ENCODE results near the gene ZNF462. TPM values are rescaled to one million over a fixed set of nuclear protein-coding genes. Genes with fewer than 3 reads are reported as not detected.

ZNF462 gene
- total RNA-seq, 2 experiments from 2014 or later, result 0.61 to 0.64 TPM

DNA sequence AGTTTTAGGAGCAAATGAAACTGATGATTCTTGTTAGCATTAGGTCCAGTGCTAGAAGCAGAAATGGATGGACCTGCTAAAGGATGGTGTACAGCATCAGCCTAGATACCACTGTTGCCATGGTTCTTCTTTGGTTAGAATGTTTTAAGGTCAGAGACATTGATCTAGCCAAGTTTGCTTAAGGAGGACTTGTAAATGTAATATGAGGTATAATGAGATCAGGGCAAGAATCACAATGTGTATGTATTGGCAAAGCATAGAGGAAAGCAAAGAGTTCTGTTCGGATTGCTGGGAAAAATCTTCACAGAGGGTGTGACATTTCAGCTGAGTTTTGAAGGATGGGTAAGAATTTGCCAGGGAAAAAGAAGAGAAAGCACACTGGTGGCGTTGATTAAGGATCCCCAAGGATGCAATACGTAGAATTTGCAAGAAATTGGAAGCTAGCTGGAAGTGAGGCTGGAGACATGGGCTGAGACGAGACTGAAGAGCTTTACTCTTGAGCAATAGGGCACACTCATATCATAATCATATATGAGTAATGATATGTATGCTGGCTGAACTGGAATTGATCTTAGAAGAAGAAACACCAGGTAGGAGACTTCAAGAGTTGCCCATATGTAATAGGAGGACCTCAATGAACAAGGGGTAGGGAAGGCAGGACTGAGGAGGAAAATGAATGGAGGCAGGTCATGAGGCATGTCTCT is 102.0 kb downstream of the ZNF462 start:
- H3K4me1 Mint-ChIP-seq (ENCODE audit: low read depth), result no peaks in the 10 kb centered on the region
- no peak overlapping the region for H3K4me3 Mint-ChIP-seq
- no peak overlapping the region for H3K27ac Mint-ChIP-seq
- DNase-seq, result no peak
- POLR2A ChIA-PET, result no interaction called here
- H3K27me3 Mint-ChIP-seq, result no peaks in the 10 kb centered on the region
- no peaks in the 10 kb centered on the region for H3K36me3 Mint-ChIP-seq
- CTCF ChIA-PET, result no interaction called here
- intact Hi-C loops (cut with micrococcal nuclease), result no loop called here
- H3K9me3 Mint-ChIP-seq, result peaks cover 5% of the 10 kb centered on the region

DNA sequence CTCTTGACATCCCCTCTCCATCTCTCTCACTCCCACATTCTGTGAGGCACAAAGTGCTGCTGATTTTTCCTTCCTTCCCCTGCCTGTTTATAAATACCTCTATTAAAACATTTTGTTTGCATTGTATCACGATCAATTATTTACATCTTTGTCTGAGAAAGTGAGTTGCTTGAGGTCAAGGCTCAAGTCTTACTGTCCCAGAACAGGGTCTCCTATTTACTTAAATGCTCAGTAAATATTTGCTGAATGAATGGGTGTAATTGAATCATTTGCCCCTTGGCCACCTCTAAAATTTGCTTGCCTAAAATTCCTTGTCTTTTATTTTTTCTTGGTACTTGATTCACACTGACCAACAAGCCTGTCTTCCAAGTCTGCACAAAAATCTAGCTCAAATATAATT is 103.5 kb downstream of the ZNF462 start:
- DNase-seq, result no peak
- ChIA-PET POLR2A (no interaction called here), CTCF (no interaction called here)
- Mint-ChIP-seq H3K4me1 (ENCODE audit: low read depth) (no peaks in the 10 kb centered on the region), H3K27ac (no peak overlapping the region), H3K27me3 (no peaks in the 10 kb centered on the region), H3K4me3 (no peak overlapping the region), H3K9me3 (peaks cover 5% of the 10 kb centered on the region), H3K36me3 (no peaks in the 10 kb centered on the region)
- intact Hi-C loops (cut with micrococcal nuclease), result no loop called here

DNA sequence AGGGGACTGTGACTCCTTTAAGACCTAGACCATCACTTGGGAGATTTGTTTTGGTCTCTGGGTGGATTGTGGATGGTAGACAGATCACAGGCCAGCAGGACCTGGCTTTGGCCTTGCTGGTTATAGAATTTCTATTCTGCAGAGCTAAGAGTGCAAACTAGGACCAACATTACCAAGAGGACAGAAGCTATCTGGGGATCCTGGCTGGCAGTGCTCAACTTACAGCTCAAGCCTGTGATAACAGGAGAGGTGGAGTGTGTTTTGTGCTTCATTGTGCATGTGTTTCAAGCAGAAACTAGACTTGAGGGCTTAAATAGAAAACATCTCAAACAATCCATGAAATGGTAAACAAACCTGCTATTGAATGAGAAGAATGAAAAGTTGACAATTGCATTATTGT is 106.7 kb downstream of the ZNF462 start:
- no peaks in the 10 kb centered on the region for H3K36me3 Mint-ChIP-seq
- CTCF ChIA-PET, result no interaction called here
- no peak overlapping the region for H3K4me3 Mint-ChIP-seq
- H3K9me3 Mint-ChIP-seq, result peaks cover 4% of the 10 kb centered on the region
- intact Hi-C loops (cut with micrococcal nuclease), result no loop called here
- POLR2A ChIA-PET, result no interaction called here
- H3K4me1 Mint-ChIP-seq (ENCODE audit: low read depth), result no peaks in the 10 kb centered on the region
- no peaks in the 10 kb centered on the region for H3K27me3 Mint-ChIP-seq
- DNase-seq, result no peak
- H3K27ac Mint-ChIP-seq, result no peak overlapping the region

DNA sequence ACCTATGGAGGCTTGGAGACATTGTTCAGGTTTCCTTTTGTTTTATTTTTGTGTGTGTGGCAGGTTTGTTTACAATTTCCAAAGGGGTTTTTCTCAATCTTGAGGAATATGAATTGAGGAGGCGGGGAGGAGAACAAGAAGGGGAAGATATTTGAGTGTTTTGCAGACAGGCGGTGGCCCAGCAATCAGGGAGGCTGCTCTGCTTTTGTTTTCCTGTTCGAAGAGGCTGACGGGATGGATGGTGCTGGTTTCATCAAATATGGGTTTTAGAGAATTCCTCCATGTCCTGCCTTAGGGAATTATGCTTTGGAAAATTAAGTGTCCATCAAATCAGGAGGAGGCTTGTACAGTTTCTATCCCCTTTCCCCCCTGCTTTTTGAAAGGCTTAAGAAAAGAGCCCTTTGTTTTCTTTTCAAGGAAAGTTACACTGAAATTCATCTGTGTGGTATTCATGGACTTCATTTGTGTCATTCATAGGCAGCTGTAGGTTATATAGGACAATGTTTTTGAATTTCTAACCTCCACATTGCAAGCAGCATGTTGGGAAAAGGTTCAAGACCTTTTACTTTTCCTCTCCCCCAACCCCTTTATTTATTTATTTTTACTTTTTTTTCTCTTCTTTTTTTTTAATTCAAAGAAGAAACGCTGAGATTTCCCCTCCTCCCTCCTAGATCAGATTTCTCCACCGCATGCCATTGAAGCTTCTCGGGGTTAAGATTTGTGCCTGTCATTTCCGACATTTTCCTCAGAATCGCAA is 107.4 kb downstream of the ZNF462 start:
- Mint-ChIP-seq H3K9me3 (peaks cover 4% of the 10 kb centered on the region), H3K4me3 (no peak overlapping the region), H3K27me3 (no peaks in the 10 kb centered on the region), H3K4me1 (ENCODE audit: low read depth) (no peaks in the 10 kb centered on the region), H3K36me3 (no peaks in the 10 kb centered on the region), H3K27ac (no peak overlapping the region)
- intact Hi-C loops (cut with micrococcal nuclease), result no loop called here
- DNase-seq, result no peak
- POLR2A ChIA-PET, result no interaction called here
- CTCF ChIA-PET, result no interaction called here

DNA sequence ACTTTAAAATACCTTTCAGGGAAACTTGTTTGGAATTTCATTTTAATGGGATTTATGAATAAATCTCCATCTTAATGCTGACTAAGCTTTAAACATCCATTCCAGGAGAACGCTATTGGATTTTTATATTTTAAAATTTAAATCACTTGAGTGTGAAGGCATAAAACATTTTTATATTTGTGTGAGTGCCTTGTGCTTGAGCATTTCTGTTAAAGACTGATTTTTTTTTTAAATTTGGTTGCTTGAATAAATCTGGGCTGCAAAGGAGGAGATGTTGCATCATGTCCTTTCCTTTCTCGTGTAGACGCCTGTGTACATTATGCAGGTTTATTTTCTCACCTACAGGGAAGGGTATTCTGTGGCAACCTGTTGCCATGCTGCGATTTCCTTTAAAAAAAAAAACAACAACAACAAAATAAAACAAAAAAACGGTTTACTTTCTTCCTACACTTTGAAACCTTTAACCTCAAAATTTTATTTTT is 108.1 kb downstream of the ZNF462 start:
- Mint-ChIP-seq H3K27ac (no peak overlapping the region), H3K27me3 (no peaks in the 10 kb centered on the region), H3K36me3 (no peaks in the 10 kb centered on the region), H3K4me3 (no peak overlapping the region), H3K4me1 (ENCODE audit: low read depth) (no peaks in the 10 kb centered on the region), H3K9me3 (peaks cover 4% of the 10 kb centered on the region)
- CTCF ChIA-PET, result no interaction called here
- POLR2A ChIA-PET, result no interaction called here
- no peak for DNase-seq
- intact Hi-C loops (cut with micrococcal nuclease), result no loop called here

GRCh38 chr9:106972082-106972481 is 109.1 kb downstream of the ZNF462 start:
- intact Hi-C loops (cut with micrococcal nuclease), result no loop called here
- H3K36me3 Mint-ChIP-seq, result no peaks in the 10 kb centered on the region
- no peak for DNase-seq
- no peaks in the 10 kb centered on the region for H3K4me1 Mint-ChIP-seq (ENCODE audit: low read depth)
- POLR2A ChIA-PET, result no interaction called here
- H3K4me3 Mint-ChIP-seq, result no peak overlapping the region
- CTCF ChIA-PET, result no interaction called here
- peaks cover 4% of the 10 kb centered on the region for H3K9me3 Mint-ChIP-seq
- H3K27me3 Mint-ChIP-seq, result no peaks in the 10 kb centered on the region
- H3K27ac Mint-ChIP-seq, result no peak overlapping the region

DNA sequence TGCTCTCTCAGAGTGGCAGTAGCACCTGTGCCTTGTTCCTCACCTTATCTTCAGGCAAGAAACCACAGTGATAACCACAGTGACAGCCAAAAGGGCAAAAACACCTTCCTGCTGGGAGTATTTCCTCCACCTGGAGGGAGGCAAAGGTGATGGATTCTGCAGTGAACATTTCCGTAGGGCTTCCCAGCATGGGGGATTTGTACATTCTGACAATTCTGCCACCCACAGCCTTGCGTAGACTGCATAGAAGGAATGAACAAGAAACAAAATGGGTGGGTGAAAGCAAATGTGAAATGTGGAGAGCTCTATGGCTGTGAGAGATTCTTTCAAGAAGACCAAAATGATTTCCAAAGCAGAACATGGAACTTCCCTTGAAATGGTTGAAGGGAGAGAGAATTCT is 111.4 kb downstream of the ZNF462 start:
- H3K4me3 Mint-ChIP-seq, result no peak overlapping the region
- no peak for DNase-seq
- intact Hi-C loops (cut with micrococcal nuclease), result no loop called here
- H3K27ac Mint-ChIP-seq, result no peak overlapping the region
- H3K36me3 Mint-ChIP-seq, result no peaks in the 10 kb centered on the region
- no peaks in the 10 kb centered on the region for H3K27me3 Mint-ChIP-seq
- ChIA-PET POLR2A (no interaction called here), CTCF (no interaction called here)
- peaks cover 4% of the 10 kb centered on the region for H3K9me3 Mint-ChIP-seq
- H3K4me1 Mint-ChIP-seq (ENCODE audit: low read depth), result no peaks in the 10 kb centered on the region

GRCh38 chr9:106976772-106977171 is 113.8 kb downstream of the ZNF462 start:
- Mint-ChIP-seq H3K27me3 (no peaks in the 10 kb centered on the region), H3K9me3 (peaks cover 4% of the 10 kb centered on the region), H3K4me1 (ENCODE audit: low read depth) (no peaks in the 10 kb centered on the region), H3K36me3 (no peaks in the 10 kb centered on the region), H3K4me3 (no peak overlapping the region), H3K27ac (no peak overlapping the region)
- no peak for DNase-seq
- intact Hi-C loops (cut with micrococcal nuclease), result no loop called here
- ChIA-PET CTCF (no interaction called here), POLR2A (no interaction called here)

- H3K36me3 Mint-ChIP-seq, result no peaks in the 10 kb centered on the region
- no peaks in the 10 kb centered on the region for H3K9me3 Mint-ChIP-seq
- H3K27me3 Mint-ChIP-seq, result no peaks in the 10 kb centered on the region
- no peak for DNase-seq
- H3K4me3 Mint-ChIP-seq, result no peak overlapping the region
- no peak overlapping the region for H3K27ac Mint-ChIP-seq
- intact Hi-C loops (cut with micrococcal nuclease), result no loop called here
- no peaks in the 10 kb centered on the region for H3K4me1 Mint-ChIP-seq (ENCODE audit: low read depth)
- ChIA-PET POLR2A (no interaction called here), CTCF (no interaction called here)
Observed at GRCh38 chr9:106980551-106981101, 117.7 kb downstream of the ZNF462 start.

DNA sequence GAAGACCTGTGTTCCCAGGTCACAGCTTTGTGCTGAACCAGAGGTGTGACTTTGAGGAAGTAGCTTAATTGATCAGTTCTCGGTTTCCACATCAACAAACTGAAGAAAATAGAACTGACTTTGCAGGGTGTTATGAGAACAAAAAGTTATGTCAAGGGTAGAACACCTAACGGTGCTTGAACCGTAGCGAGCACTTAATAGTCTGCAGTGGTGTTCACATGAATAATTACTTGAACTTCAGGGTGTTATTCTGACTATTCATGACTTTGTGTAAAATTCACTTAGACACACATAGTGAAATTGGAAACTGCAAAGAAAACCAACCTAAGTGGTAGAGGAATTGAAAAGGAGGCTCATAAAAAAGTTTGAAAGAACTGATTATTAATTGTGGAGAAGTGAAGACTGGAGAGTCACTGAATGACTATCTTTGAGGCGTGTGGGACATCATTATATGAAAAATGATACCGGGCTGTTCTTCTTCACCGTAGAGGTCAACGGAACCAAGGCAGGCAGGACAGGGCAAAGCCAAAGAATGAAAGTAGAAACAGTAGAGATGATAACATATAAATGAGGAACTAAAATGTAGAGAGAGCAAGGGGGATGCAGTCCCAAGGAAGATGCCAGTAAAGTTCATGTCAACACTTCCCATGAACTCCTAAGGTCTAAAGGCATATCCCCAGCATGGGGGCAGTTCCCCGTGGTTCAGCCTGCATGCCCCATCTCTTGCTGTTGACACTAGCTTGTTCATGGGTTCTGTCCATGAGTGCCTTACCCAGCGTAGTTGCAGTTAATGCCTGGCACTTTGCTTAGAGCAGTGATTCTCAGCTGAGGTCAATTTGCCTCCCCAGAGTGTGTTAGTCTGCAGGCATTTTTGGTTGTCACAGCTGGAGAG is 118.7 kb downstream of the ZNF462 start:
- no peak for DNase-seq
- H3K9me3 Mint-ChIP-seq, result no peaks in the 10 kb centered on the region
- intact Hi-C loops (cut with micrococcal nuclease), result no loop called here
- no peaks in the 10 kb centered on the region for H3K27me3 Mint-ChIP-seq
- CTCF ChIA-PET, result no interaction called here
- H3K4me1 Mint-ChIP-seq (ENCODE audit: low read depth), result no peaks in the 10 kb centered on the region
- POLR2A ChIA-PET, result no interaction called here
- no peak overlapping the region for H3K4me3 Mint-ChIP-seq
- no peaks in the 10 kb centered on the region for H3K36me3 Mint-ChIP-seq
- no peak overlapping the region for H3K27ac Mint-ChIP-seq

DNA sequence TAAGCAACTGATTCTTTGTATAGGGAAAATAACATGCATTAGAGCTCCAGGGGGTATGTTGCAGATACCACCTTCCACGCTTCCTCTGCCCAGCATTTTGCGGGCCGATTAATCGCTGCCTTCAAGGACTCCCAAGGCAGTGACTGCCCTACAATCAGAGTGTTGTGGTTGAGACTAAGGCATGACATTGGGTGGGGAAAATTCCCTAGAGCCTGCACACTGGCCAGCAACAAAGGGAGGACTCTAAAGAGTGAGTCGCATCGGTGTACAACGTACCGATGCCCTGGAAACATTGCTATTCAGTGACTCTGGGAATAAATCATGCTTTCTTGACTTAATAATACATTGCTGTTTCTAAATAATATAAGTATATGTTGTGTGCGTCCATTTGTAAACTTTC is 119.7 kb downstream of the ZNF462 start:
- H3K36me3 Mint-ChIP-seq, result no peaks in the 10 kb centered on the region
- no peaks in the 10 kb centered on the region for H3K27me3 Mint-ChIP-seq
- H3K4me1 Mint-ChIP-seq (ENCODE audit: low read depth), result no peaks in the 10 kb centered on the region
- DNase-seq, result no peak
- ChIA-PET POLR2A (no interaction called here), CTCF (no interaction called here)
- H3K4me3 Mint-ChIP-seq, result no peak overlapping the region
- intact Hi-C loops (cut with micrococcal nuclease), result no loop called here
- H3K27ac Mint-ChIP-seq, result no peak overlapping the region
- no peaks in the 10 kb centered on the region for H3K9me3 Mint-ChIP-seq

DNA sequence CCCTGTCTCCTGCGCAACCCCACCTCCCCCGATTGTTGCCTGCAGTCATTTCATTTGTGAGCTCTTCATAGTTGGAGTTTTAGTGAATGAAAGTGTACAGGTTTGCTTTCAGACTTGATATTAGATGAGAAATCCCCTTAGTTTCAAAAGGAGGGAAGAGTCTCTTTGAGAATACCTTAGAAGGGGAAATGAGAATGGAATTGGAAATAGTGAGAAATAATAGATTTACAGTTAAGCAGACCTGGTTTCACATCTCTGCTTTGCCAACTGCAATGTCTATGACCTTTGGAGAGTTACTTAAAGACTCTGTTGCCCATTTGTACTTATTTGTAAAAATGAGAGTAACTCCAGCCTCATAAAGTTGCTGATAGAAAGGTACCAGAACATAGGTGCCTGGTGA is 120.4 kb downstream of the ZNF462 start:
- CTCF ChIA-PET, result no interaction called here
- POLR2A ChIA-PET, result no interaction called here
- Mint-ChIP-seq H3K4me3 (no peak overlapping the region), H3K36me3 (no peaks in the 10 kb centered on the region), H3K27ac (no peak overlapping the region), H3K9me3 (no peaks in the 10 kb centered on the region), H3K4me1 (ENCODE audit: low read depth) (no peaks in the 10 kb centered on the region), H3K27me3 (no peaks in the 10 kb centered on the region)
- intact Hi-C loops (cut with micrococcal nuclease), result no loop called here
- DNase-seq, result no peak

Data from activated CD4-positive, alpha-beta memory T cell treated with anti-CD3 and anti-CD28 coated beads for 36 hours (primary cell).